CD4-positive, alpha-beta T cell treated with Interferon alpha-2 for 1 hour (primary cell): ENCODE data around the gene TUBB4A.
A peak's percentile ranks its signal among the peaks of the same experiment; 100 is the strongest.
"Not testable (repeated sequence)": the region's sequence is repeated elsewhere in the genome, so short reads cannot be mapped to it uniquely, and the experiment has no call there.

Experiments
- DNase-seq, 2 donors: peaks; one replicate each; pipeline ENCODE4 v3.0.0-alpha.2; 2020 to 2022

Gene TUBB4A

DNA sequence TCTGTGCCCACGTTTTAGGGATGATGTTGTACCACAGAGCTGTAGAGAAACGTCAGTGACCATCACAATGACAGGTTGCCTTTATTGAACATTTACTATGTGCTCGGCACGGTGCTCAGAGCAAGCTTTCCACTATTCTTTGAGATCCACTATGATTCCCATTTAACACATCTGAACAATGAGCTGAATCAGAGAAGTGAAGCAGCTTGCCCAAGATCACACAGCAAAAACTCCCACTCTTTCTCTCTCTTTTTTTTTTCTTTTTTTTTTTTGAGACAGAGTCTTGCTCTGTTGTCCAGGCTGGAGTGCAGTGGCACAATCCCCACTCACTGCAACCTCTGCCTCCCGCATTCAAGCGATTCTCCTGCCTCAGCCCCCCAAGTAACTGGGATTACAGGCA lies 20.6 kb upstream of the TUBB4A start:
- no peak for DNase-seq

GRCh38 chr19:6521718-6522646 lies 19.9 kb upstream of the TUBB4A start:
- peak; percentile 72 to 81 for DNase-seq

DNA sequence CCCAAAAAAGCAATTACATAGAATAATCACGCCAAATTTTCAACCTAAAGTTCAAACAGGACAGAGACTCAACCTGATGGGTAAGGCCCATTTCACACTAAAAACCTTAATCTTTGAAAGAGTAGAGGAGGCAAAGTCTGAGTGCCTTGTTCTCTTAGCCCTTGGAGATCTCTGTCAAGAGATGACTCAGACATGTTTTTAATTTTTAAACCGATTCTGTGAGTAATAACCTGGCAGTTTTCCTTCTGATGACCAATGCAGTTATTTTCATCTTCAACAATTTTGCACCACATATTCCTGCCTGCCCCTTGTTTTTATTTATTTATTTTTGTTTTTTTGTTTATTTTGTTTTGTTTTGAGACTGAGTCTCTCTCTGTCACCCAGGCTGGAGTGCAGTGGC lies 17.2 kb upstream of the TUBB4A start:
- no peak for DNase-seq

GRCh38 chr19:6518145-6518911 lies 16.2 kb upstream of the TUBB4A start:
- peak; percentile 20 to 50 for DNase-seq

GRCh38 chr19:6516659-6517291 lies 14.7 kb upstream of the TUBB4A start:
- peak; percentile 87 to 91 for DNase-seq

DNA sequence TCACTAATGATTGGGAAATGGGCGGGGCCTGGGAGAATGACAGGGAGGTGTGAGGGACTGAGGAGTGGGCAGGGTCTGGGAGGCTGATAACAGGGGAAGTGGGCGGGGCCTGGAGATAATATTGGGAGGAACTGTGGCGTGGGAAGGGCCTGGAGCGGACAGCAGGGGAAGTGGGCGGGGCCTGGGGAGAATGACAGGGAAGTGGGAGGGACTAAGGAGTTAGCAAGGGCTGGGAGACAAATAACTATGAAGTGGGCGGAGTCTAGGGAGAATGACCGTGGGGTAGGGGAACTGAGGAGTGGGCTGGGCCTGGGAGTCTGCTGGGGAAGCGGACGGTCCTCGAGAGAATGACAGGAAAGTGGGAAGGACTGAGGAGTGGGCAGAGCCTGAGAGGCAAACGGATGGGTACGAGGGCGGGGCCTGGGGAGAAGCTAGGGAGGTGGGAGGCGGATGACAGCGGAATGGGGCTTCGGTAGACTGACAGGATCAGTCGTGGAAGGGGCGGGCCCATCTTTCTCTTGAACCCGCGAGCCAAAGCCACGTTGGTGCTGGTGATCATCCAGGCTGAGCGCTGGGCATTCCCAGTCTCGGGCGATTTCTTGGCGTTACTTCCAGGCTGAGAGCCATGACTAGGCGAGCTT lies 14.0 kb upstream of the TUBB4A start:
- peak; percentile 80 to 84 for DNase-seq

- DNase-seq, result no peak
Measured at GRCh38 chr19:6514926-6515544, 12.9 kb upstream of the TUBB4A start.

- DNase-seq, result no peak
Measured at GRCh38 chr19:6514089-6514488, 12.0 kb upstream of the TUBB4A start.

GRCh38 chr19:6510618-6511017 lies 8.5 kb upstream of the TUBB4A start:
- no peak for DNase-seq

- no peak for DNase-seq
Measured at GRCh38 chr19:6509118-6509971, 7.2 kb upstream of the TUBB4A start.

DNA sequence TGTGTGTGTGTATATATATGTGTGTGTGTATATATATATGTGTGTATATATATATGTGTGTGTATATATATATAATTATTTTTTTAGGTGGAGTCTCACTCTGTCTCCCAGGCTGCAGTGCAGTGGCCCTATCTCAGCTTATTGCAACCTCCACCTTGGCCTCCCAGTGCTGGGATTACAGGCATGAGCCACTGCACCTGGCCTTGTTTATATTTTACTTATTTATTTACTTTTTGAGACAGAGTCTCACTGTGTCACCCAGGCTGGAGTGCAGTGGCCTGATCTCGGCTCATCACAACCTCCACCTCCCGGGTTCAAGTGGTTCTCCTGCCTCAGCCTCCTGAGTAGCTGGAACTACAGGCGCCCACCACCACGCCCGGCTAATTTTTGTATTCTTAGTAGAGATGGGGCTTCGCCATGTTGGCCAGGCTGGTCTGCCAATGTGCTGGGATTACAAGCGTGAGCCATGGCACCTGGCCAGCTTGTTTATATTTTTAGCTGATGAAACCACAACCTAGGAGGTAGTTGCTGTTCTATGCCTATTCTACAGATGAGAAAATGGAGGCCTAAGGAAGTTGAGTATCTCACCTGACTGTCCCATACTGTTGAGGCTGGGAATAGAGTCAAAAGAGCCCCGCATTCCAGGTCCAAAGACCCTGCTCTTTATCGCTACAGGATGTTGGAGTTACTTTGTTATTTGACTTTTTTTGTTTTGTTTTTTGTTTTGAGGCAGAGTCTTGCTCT lies 6.1 kb upstream of the TUBB4A start:
- DNase-seq, result not testable (repeated sequence)

GRCh38 chr19:6503407-6504201 lies 1.5 kb upstream of the TUBB4A start:
- DNase-seq, result no peak

- DNase-seq, result no peak
Measured at GRCh38 chr19:6500837-6501739, 1.0 kb downstream of the TUBB4A start.

DNA sequence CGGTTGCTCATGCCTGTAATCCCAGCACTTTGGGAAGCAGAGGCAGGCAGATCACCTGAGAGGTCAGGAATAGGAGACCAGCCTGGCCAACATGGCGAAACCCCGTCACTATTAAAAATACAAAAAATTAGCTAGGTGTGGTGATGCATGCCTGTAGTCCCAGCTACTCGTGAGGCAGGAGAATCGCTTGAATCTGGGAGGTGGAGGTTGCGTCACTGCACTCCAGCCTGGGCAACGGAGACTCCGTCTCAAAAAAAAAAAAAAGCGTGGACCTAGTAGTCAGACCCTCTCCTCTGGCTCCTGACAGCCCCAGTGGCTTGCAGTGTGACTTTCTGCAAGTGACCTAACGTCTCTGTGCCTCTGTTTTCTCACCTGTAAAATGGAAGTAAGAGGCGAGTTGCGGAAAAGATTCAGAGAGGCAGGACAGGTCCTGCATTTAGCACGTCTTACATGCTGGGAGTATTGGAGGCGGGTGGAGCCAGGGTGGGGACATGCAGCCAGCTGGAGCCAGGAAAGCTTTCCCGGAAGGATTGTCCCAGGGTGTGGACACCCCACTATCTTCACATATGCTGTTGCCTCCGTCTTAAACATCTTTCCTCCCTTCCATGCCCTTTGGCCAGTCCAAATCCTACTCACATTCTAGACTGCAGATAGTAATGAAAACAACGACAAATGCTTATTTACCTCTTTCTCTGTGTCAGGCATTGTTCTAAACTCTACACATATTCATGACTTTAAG lies 2.9 kb downstream of the TUBB4A start:
- DNase-seq, result no peak

GRCh38 chr19:6498294-6499036 lies 3.6 kb downstream of the TUBB4A start:
- DNase-seq, result peak in 1 of 2 donors; percentile 21

DNA sequence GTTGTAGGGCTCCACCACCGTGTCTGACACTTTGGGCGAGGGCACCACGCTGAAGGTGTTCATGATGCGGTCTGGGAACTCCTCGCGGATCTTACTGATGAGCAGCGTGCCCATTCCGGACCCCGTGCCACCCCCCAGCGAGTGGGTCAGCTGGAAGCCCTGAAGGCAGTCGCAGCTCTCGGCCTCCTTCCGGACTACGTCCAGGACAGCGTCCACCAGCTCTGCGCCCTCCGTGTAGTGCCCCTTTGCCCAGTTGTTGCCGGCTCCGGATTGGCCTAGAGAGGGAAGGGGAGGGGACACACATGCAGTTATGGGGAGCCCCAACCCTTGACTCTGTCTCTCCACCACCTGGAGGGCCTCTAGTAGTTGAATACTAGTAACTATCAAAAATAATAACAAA lies 6.2 kb downstream of the TUBB4A start:
- no peak for DNase-seq

DNA sequence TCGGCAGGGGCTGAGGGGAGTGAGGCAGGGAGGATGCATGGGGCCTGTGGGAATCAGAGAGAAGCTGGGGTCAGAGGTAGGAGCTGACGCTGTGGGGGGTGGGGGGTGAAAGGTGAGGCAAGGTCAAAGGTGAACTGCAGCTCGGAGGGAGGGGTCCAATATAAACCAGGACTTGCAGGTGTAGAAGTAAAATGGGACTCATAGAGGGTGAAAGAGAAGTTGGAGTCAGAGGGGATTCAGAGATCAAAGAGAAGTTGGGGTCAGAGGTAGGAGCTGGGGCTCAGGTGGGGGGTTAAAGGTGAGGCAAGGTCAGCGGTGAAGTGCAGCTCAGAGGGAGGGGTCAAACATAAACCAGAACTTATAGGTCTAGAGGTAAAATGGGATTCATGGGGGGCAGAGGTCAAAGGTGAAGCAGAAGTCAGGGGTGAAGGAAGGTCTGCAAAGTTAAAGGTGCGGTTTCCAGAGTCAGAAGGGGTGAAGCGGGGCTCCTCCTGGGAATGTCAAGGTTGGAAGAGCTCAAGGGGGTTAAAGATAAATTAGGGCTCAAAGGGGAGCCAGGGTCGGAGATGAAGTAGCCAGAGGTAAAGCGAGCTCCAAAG lies 7.6 kb downstream of the TUBB4A start:
- no peak for DNase-seq
